Measurements from ENCODE around the gene NIP7.
"Not testable (repeated sequence)": the region's sequence is repeated elsewhere in the genome, so short reads cannot be mapped to it uniquely, and the experiment has no call there.

NIP7 gene

GRCh38 chr16:69339289-69340094 is at the start of gene NIP7, which contains the start of gene COG8:
TSS of gene NIP7 (plus strand) at chr16:69339772. CDS start at chr16:69339830, 58 bp downstream.
TSS of gene COG8 (minus strand) at chr16:69339564. CDS start at chr16:69339552, 12 bp downstream.
- DNase-seq = peak; percentile 89

GRCh38 chr16:69291657-69292056 is 47.9 kb upstream of the NIP7 start:
- not testable (repeated sequence) for DNase-seq

GRCh38 chr16:69293401-69293800 is 46.2 kb upstream of the NIP7 start:
- DNase-seq = no peak

- DNase-seq = no peak
Observed at GRCh38 chr16:69294051-69294450, 45.5 kb upstream of the NIP7 start.

GRCh38 chr16:69296771-69297170 is 42.8 kb upstream of the NIP7 start:
- DNase-seq = not testable (repeated sequence)

GRCh38 chr16:69298261-69298660 is 41.3 kb upstream of the NIP7 start:
- no peak for DNase-seq

GRCh38 chr16:69301187-69301586 is 38.4 kb upstream of the NIP7 start:
- DNase-seq = no peak

- DNase-seq = no peak
Observed at GRCh38 chr16:69301861-69302260, 37.7 kb upstream of the NIP7 start.

- no peak for DNase-seq
Observed at GRCh38 chr16:69302301-69302700, 37.3 kb upstream of the NIP7 start.

- no peak for DNase-seq
Observed at GRCh38 chr16:69306031-69306430, 33.5 kb upstream of the NIP7 start.

- no peak for DNase-seq
Observed at GRCh38 chr16:69307091-69307490, 32.5 kb upstream of the NIP7 start.

GRCh38 chr16:69307856-69308255 is 31.7 kb upstream of the NIP7 start:
- DNase-seq = no peak

GRCh38 chr16:69309316-69309715 is 30.3 kb upstream of the NIP7 start:
- no peak for DNase-seq

- DNase-seq = peak; percentile 93
Observed at GRCh38 chr16:69310653-69311532, 28.7 kb upstream of the NIP7 start, which contains the start of gene VPS4A. TSS of gene VPS4A (plus strand) at chr16:69311350. CDS start at chr16:69311512, 162 bp downstream.

GRCh38 chr16:69311533-69312387 is 27.8 kb upstream of the NIP7 start:
- no peak for DNase-seq

GRCh38 chr16:69313469-69313868 is 26.1 kb upstream of the NIP7 start:
- no peak for DNase-seq

GRCh38 chr16:69314534-69314933 is 25.0 kb upstream of the NIP7 start:
- DNase-seq = no peak

GRCh38 chr16:69315486-69316311 is 23.9 kb upstream of the NIP7 start:
- no peak for DNase-seq

GRCh38 chr16:69316595-69317034 is 23.0 kb upstream of the NIP7 start:
- DNase-seq = no peak

GRCh38 chr16:69318177-69318910 is 21.2 kb upstream of the NIP7 start:
- no peak for DNase-seq

GRCh38 chr16:69318911-69319289 is 20.7 kb upstream of the NIP7 start:
- DNase-seq = no peak

Data from T1000 (cell line).